Measurements from ENCODE around the gene SHISA8.

- TF ChIP-seq POLR2A (IDR thresholded peaks at IDR 0.05) (no peak), CTCF (IDR thresholded peaks at IDR 0.05) (no peak)
Measured at GRCh38 chr22:41943661-41944209, 28.9 kb upstream of the SHISA8 start.
